ENCODE data around the gene DENND1B. TPM values are rescaled to one million over a fixed set of nuclear protein-coding genes. Genes with fewer than 3 reads are reported as not detected.

The DENND1B gene
- polyA plus RNA-seq, 2 of the 4 experiments (the other 2 are of a cell fraction), result 2.9 to 10.5 TPM

DNA sequence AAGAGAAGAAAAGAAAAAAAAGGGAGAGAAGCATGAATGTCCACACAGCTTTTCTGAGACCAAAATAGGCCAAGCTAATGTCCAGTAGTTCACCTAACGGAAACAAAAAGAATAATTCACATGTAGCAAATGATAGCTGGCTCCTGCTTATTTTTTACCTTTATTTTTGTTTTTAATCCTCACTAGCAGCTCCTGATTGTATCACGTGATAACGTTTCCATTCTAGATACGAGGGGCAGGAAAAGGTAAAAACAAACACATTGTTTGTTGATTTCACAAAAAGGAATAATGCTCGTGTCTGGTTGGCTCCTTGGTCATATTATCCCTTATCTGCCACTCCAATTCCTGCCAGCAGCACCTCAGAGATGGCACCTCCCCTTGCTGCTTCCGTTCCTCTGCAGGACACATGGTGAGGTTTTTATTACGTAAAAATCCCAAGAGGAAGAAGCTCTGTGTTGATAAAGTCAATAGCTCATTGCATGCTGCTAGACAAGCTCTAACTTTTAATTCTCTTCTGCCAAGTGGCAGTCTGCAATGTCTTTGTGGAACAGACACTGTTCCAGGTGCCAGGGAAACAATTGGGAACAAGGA lies 305.6 kb downstream of the DENND1B start:
- no peak overlapping the region for H3K4me3 ChIP-seq
- no peak overlapping the region for H3K27ac ChIP-seq
- FAIRE-seq (no peak), ATAC-seq (no peak), DNase-seq (ENCODE audit: low read depth in 1 of 2, low spot score in 1 of 2) (no peak)
- TF ChIP-seq CHD4 (IDR thresholded peaks at IDR 0.05; ENCODE audit: borderline replicate concordance), result no peak
- no peak overlapping the region for H3K4me2 ChIP-seq
- H3K9me3 ChIP-seq, result no peaks in the 10 kb centered on the region
- ChIA-PET CTCF (interaction anchor here (2.4 kb wide), 1 partner anchor 22 kb away, joined by 6 read pairs; no protein-coding TSS in a partner anchor), POLR2A (no interaction called here)
- H3K4me1 ChIP-seq, result no peaks in the 10 kb centered on the region
- WGBS (ENCODE audit: missing lambda C conversion rate), result 44% methylated on average over 7 of the region's 7 CpGs

DNA sequence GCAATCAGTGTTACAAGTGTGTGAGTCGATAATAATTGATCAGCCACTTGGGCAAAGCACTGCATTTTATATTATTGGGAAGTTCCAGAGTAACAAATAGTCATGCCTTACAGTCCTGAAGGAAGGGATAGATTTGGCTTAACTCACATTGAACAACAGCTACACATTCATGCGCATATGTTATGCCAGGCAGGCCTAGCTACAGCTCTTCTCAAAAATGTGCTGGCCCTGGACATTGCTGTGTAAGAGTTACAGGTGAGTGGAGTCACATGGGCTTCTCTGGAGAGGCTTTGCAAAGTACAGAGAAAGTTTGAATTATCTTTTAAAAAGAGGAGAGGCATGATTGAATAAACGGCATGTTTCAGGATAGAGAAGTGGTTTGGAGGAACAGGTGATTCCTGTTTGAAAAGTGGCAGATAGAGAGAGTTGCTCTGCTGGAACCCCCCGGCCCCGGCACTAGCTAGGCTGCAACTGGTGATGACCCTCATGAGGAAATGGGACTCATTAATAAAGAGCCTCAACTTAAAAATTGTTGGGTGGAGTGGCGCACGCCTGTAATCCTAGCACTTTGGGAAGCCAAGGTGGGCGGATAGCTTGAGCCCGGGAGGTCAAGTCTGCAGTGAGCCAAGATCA lies 306.6 kb downstream of the DENND1B start:
- Histone ChIP-seq H3K4me1 (no peaks in the 10 kb centered on the region), H3K9me3 (no peaks in the 10 kb centered on the region), H3K27ac (no peak overlapping the region), H3K4me3 (no peak overlapping the region), H3K4me2 (no peak overlapping the region)
- no peak for DNase-seq (ENCODE audit: low read depth in 1 of 2, low spot score in 1 of 2)
- TF ChIP-seq SREBF2 (IDR thresholded peaks at IDR 0.05) (no peak), ATOH8 (CRISPR knock-in tag; IDR thresholded peaks at IDR 0.05; ENCODE audit: low read depth) (no peak), TFCP2L1 (CRISPR knock-in tag; IDR thresholded peaks at IDR 0.05) (no peak), HOXB13 (CRISPR knock-in tag; IDR thresholded peaks at IDR 0.05; ENCODE audit: low read depth) (no peak), FOSB (CRISPR knock-in tag; IDR thresholded peaks at IDR 0.05) (no peak), GATA3 (IDR thresholded peaks at IDR 0.05; ENCODE audit: borderline replicate concordance) (no peak), HOXB5 (CRISPR knock-in tag; IDR thresholded peaks at IDR 0.05) (no peak), NR3C1 (IDR thresholded peaks at IDR 0.05) (no peak), CHD4 (IDR thresholded peaks at IDR 0.05; ENCODE audit: borderline replicate concordance) (no peak), HOXA7 (CRISPR knock-in tag; IDR thresholded peaks at IDR 0.05) (no peak), FOXS1 (CRISPR knock-in tag; IDR thresholded peaks at IDR 0.05) (no peak), ESRRA (IDR thresholded peaks at IDR 0.05; ENCODE audit: borderline replicate concordance, low read length) (no peak), CTCF (IDR thresholded peaks at IDR 0.05) (no peak), ZFP36 (IDR thresholded peaks at IDR 0.05; ENCODE audit: borderline replicate concordance, partially characterized antibody) (no peak), POLR2A (IDR thresholded peaks at IDR 0.05; ENCODE audit: low read length) (no peak)
- TF ChIP-seq, protein P1, sequence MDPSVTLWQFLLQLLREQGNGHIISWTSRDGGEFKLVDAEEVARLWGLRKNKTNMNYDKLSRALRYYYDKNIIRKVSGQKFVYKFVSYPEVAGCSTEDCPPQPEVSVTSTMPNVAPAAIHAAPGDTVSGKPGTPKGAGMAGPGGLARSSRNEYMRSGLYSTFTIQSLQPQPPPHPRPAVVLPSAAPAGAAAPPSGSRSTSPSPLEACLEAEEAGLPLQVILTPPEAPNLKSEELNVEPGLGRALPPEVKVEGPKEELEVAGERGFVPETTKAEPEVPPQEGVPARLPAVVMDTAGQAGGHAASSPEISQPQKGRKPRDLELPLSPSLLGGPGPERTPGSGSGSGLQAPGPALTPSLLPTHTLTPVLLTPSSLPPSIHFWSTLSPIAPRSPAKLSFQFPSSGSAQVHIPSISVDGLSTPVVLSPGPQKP (IDR thresholded peaks at IDR 0.05; ENCODE audit: low read depth, low read length), result no peak
- no peak for FAIRE-seq
- CTCF ChIA-PET, result interaction anchor here (2.4 kb wide), 1 partner anchor 21 kb away, joined by 6 read pairs; no protein-coding TSS in a partner anchor
- no peak for ATAC-seq
- POLR2A ChIA-PET, result no interaction called here
- 73% methylated on average over 9 of the region's 9 CpGs for WGBS (ENCODE audit: missing lambda C conversion rate)

- TF ChIP-seq HOXB5 (CRISPR knock-in tag; IDR thresholded peaks at IDR 0.05) (no peak), HEYL (CRISPR knock-in tag; IDR thresholded peaks at IDR 0.05) (no peak), RARB (CRISPR knock-in tag; IDR thresholded peaks at IDR 0.05) (no peak), JUN (IDR thresholded peaks at IDR 0.05) (no peak), ESRRA (IDR thresholded peaks at IDR 0.05; ENCODE audit: borderline replicate concordance, low read length) (no peak), NR3C1 (IDR thresholded peaks at IDR 0.05) (no peak), RFX5 (IDR thresholded peaks at IDR 0.05) (no peak), CEBPB (IDR thresholded peaks at IDR 0.05) (no peak), HDAC2 (IDR thresholded peaks at IDR 0.05) (no peak), ZFP36 (IDR thresholded peaks at IDR 0.05; ENCODE audit: borderline replicate concordance, partially characterized antibody) (no peak), SMC3 (IDR thresholded peaks at IDR 0.05) (no peak), ZSCAN20 (CRISPR knock-in tag; IDR thresholded peaks at IDR 0.05) (no peak), NFE2L2 (conservative IDR thresholded peaks at IDR 0.05; ENCODE audit: low read length) (no peak)
- TF ChIP-seq, protein P2, sequence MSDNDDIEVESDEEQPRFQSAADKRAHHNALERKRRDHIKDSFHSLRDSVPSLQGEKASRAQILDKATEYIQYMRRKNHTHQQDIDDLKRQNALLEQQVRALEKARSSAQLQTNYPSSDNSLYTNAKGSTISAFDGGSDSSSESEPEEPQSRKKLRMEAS (IDR thresholded peaks at IDR 0.05), result no peak
- Histone ChIP-seq H3K4me3 (no peak overlapping the region), H3K27ac (no peak overlapping the region), H3K4me1 (no peaks in the 10 kb centered on the region), H3K9me3 (no peaks in the 10 kb centered on the region), H3K4me2 (no peak overlapping the region)
- 89% methylated on average over 1 of the region's 1 CpG for WGBS (ENCODE audit: missing lambda C conversion rate)
- ChIA-PET POLR2A (no interaction called here), CTCF (interaction anchor here (2.4 kb wide), 1 partner anchor 20 kb away, joined by 6 read pairs; no protein-coding TSS in a partner anchor)
- no peak for ATAC-seq
- DNase-seq (ENCODE audit: low read depth in 1 of 2, low spot score in 1 of 2), result no peak
- no peak for FAIRE-seq
These were observed 307.4 kb downstream of the DENND1B start for GRCh38 chr1:197467881-197468280.

Measured in A549 (cell line).